RWPE1 (cell line): ENCODE results near the gene CAMK2B.

ENCODE experiments used
- CTCF ChIA-PET: fragments of 350-600 bp; sonication (Branson Sonifier 250); formaldehyde crosslinking; extraction: SDS; loops from one replicate; lab custom pipeline; 2021; lab: Yijun Ruan, JAX
- POLR2A ChIA-PET: fragments of 400-600 bp; formaldehyde crosslinking; extraction: SDS; loops from one replicate; lab custom pipeline; 2020; ENCODE audit warnings: antibody characterized with exemption; ENCODE audit not compliant: low non-redundant PET; lab: Yijun Ruan, JAX
- DNase-seq: peaks from one replicate; pipeline ENCODE4 v3.0.0; 2012; ENCODE audit warnings: low spot score
- H3K27ac ChIP-seq: fragments of 450-650 bp; 2 replicates; pipeline ENCODE4 v1.5.1; 2017
- TF ChIP-seq, protein P1 (sequence below): fragments of 450-650 bp; conservative IDR thresholded peaks from 2 replicates; pipeline ENCODE4 v1.5.1; 2017; ENCODE audit warnings: low read depth, mild to moderate bottlenecking

CAMK2B gene

GRCh38 chr7:44346063-44346462 lies 20.7 kb upstream of the CAMK2B start:
- no peak overlapping the region for H3K27ac ChIP-seq
- ChIA-PET CTCF (no interaction called here), POLR2A (no interaction called here)
- TF ChIP-seq, protein P1, sequence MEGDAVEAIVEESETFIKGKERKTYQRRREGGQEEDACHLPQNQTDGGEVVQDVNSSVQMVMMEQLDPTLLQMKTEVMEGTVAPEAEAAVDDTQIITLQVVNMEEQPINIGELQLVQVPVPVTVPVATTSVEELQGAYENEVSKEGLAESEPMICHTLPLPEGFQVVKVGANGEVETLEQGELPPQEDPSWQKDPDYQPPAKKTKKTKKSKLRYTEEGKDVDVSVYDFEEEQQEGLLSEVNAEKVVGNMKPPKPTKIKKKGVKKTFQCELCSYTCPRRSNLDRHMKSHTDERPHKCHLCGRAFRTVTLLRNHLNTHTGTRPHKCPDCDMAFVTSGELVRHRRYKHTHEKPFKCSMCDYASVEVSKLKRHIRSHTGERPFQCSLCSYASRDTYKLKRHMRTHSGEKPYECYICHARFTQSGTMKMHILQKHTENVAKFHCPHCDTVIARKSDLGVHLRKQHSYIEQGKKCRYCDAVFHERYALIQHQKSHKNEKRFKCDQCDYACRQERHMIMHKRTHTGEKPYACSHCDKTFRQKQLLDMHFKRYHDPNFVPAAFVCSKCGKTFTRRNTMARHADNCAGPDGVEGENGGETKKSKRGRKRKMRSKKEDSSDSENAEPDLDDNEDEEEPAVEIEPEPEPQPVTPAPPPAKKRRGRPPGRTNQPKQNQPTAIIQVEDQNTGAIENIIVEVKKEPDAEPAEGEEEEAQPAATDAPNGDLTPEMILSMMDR = no peak
- no peak for DNase-seq

- CTCF ChIA-PET = interaction anchor here (0.6 kb wide), 1 partner anchor 18 kb away, joined by 3 read pairs; no protein-coding TSS in a partner anchor
- H3K27ac ChIP-seq = no peak overlapping the region
- DNase-seq = no peak
- TF ChIP-seq, protein P1 = no peak
- POLR2A ChIA-PET = no interaction called here
These were observed 16.0 kb upstream of the CAMK2B start for GRCh38 chr7:44341401-44341800.

DNA sequence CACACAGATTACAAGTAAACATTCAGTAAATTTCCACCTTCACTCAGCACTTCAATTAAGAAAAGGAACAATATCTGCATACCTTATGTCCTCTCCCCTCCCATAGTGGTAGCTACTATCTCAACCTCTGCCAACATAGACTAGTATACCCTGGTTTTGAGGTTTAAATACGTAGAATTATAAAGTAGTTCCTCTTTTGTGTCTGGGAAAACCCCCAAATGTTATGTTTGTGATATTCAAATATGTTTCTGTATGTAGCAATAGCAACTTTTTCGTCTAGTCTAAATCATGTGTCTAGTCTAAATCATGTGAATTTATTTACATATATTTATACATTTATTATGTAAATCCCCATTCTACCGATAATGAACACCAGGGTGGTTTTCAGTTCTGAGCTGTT lies 13.2 kb upstream of the CAMK2B start:
- no peak for DNase-seq
- H3K27ac ChIP-seq = no peak overlapping the region
- TF ChIP-seq, protein P1 = no peak
- ChIA-PET CTCF (no interaction called here), POLR2A (no interaction called here)

DNA sequence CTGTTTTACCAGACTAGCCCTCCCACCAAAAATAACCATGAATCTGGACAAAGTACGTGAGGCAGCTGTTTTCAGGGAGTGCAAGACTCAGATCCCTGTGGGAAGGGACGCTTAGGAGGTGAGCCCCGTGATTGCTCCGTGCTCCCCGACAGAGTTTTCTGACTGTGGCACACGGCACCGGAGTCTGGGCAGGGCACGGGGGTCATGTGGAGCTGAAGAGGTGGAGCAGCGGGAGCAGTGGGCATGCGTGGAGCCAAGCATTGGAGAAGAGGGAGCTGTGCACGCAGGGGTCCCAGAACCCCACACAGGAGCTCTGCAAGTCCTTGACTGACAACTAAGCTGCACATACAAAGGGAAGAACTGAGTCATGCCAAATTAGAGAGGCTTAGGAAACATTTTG lies 11.1 kb upstream of the CAMK2B start:
- no peak overlapping the region for H3K27ac ChIP-seq
- TF ChIP-seq, protein P1 = no peak
- ChIA-PET CTCF (interaction anchor here (0.6 kb wide), 1 partner anchor 57 kb away, joined by 4 read pairs; no protein-coding TSS in a partner anchor), POLR2A (no interaction called here)
- no peak for DNase-seq

DNA sequence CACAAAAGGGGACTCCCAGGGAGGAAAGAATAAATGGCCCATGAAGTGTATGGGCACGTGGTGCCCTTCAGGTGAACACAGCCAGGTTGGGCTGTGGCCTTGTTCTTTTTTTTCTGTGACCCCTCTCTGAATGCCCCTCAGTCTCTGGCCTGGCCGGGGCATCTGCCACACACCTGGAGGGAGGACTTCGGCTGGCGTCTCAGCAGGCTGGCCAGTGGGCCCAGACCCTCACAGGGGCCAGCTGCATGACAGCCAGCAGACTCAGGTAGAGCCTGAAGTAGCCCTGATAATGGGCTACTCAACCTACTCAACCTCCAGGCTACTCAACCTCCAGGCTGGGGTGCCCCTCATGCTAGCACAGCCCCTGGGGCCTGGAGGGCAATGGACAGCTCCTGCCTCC lies 9.8 kb upstream of the CAMK2B start:
- CTCF ChIA-PET = no interaction called here
- POLR2A ChIA-PET = no interaction called here
- DNase-seq = no peak
- TF ChIP-seq, protein P1 = no peak
- H3K27ac ChIP-seq = no peak overlapping the region

DNA sequence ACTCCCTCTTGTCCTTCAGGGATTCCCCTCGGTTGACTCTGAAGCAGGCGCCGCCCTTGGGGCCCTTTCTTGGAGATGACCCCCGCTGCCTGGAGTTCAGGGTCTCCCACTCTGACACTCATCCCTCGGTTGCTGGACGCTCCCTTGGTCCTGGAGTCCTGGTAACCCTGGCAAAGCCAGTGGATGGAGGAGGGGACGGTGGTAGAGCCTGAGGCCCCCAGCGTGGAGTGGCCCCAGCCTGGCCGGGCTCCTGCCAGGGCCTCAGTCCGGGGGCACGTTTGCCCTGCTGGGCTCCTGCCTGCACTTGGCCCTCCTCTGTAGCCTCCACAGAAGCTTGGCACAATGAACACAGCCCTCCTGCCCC lies 9.3 kb upstream of the CAMK2B start:
- CTCF ChIA-PET = no interaction called here

More for the DNA sequence above, 9.3 kb upstream of the CAMK2B start:
- TF ChIP-seq, protein P1 = no peak
- H3K27ac ChIP-seq = no peak overlapping the region
- POLR2A ChIA-PET = no interaction called here
- DNase-seq = no peak
